MM.1S (cell line): ENCODE data around the gene ZNF557.
"Not testable (repeated sequence)": the region's sequence is repeated elsewhere in the genome, so short reads cannot be mapped to it uniquely, and the experiment has no call there.

Source experiments
- EZH2 ChIP-seq: fragments of 300-600 bp; sonication (generic); optimal IDR thresholded peaks from 2 replicates; pipeline ENCODE3; 2017; ENCODE audit warnings: low read depth, mild to moderate bottlenecking, antibody characterized with exemption, low read length, mixed read lengths
- EZH2phosphoT487 ChIP-seq: fragments of 300-600 bp; sonication (generic); IDR thresholded peaks from 2 replicates; pipeline ENCODE4 v1.6.1; 2018; ENCODE audit warnings: antibody characterized with exemption, low read length
- TF ChIP-seq, protein P1 (sequence below): fragments of 300-600 bp; sonication (generic); IDR thresholded peaks from 2 replicates; pipeline ENCODE4 v1.5.1; 2016; ENCODE audit warnings: antibody characterized with exemption, low read length, mixed read lengths

DNA sequence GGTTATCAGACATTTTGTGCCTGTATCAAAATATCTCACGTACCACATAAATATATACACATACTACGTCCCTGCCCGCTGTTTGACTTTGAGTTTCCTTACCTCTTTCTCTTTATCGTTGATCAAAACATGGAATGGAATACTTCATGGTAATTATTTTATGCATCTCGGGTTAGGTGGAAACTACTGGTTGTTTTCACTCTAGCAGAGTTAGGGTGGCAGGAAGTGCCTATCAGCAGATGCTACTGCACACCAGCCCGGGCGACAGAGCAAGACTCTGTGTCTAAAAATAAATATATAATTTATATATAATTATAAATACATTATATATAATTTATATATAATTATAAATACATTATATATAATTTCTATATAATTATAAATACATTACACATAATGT lies 16.6 kb upstream of the ZNF557 start:
- TF ChIP-seq EZH2phosphoT487, EZH2: not testable (repeated sequence)
- TF ChIP-seq, protein P1, sequence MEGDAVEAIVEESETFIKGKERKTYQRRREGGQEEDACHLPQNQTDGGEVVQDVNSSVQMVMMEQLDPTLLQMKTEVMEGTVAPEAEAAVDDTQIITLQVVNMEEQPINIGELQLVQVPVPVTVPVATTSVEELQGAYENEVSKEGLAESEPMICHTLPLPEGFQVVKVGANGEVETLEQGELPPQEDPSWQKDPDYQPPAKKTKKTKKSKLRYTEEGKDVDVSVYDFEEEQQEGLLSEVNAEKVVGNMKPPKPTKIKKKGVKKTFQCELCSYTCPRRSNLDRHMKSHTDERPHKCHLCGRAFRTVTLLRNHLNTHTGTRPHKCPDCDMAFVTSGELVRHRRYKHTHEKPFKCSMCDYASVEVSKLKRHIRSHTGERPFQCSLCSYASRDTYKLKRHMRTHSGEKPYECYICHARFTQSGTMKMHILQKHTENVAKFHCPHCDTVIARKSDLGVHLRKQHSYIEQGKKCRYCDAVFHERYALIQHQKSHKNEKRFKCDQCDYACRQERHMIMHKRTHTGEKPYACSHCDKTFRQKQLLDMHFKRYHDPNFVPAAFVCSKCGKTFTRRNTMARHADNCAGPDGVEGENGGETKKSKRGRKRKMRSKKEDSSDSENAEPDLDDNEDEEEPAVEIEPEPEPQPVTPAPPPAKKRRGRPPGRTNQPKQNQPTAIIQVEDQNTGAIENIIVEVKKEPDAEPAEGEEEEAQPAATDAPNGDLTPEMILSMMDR: not testable (repeated sequence)
